GM12878 (cell line): ENCODE results near the gene SPRR3. TPM values are rescaled to one million over a fixed set of nuclear protein-coding genes. Genes with fewer than 3 reads are reported as not detected.

Experiments used
- ATAC-seq: fragments of 200-7000 bp; cut with Tn5 transposase; 3 replicates; pipeline ENCODE4 v1.9.1; 2020; ENCODE audit warnings: mild to moderate bottlenecking, moderate library complexity
- BruUV-seq: library from RNA; stranded (reverse); fragments of 400-500 nt; replicated peaks from 2 replicates; lab custom pipeline; 2021; lab: Mats Ljungman, UMichigan
- CTCF ChIA-PET: fragments of 300-600 bp; sonication (Branson Sonifier 250); formaldehyde crosslinking; extraction: SDS; loops from one replicate; lab custom pipeline; 2021; ENCODE audit warnings: inconsistent platforms; lab: Yijun Ruan, JAX
- POLR2A ChIA-PET: fragments of 350-600 bp; formaldehyde crosslinking; extraction: SDS; loops from one replicate; lab custom pipeline; 2021; ENCODE audit warnings: inconsistent platforms; lab: Charles Lee
- RAD21 ChIA-PET: fragments of 300-600 bp; sonication (Branson Sonifier 250); formaldehyde crosslinking; loops from one replicate; lab custom pipeline; 2023; ENCODE audit warnings: antibody characterized with exemption; ENCODE audit not compliant: unreplicated experiment; lab: Charles Lee
- SMC1A ChIA-PET: fragments of 300-600 bp; sonication (Branson Sonifier 250); formaldehyde crosslinking; loops from one replicate; lab custom pipeline; 2023; ENCODE audit not compliant: unreplicated experiment, uncharacterized antibody; lab: Charles Lee
- DNase-seq: peaks from one replicate; pipeline ENCODE4 v3.0.0-alpha.2; 2011; ENCODE audit warnings: low read depth, low spot score
- FAIRE-seq: peaks from 3 replicates; lab custom pipeline; 2011; peaks lifted over from hg19 to GRCh38; lab: Jason Lieb, UNC
- H2AFZ ChIP-seq: 2 replicates; pipeline ENCODE4 v1.6.0; 2011; ENCODE audit warnings: low read depth, low read length, control low read depth; ENCODE audit not compliant: control insufficient read depth
- H3K27ac ChIP-seq: 2 replicates; pipeline ENCODE4 v1.5.1; 2011; ENCODE audit warnings: control low read depth; ENCODE audit not compliant: control insufficient read depth, insufficient read depth
- H3K27me3 ChIP-seq, 2 experiments: replicated peaks in 1 of 2; 2 replicates each; pipeline versions ENCODE4 v1.6.0 to v1.6.1; 2011; ENCODE audit warnings: low read length in 1 of 2; ENCODE audit not compliant: control insufficient read depth in 2 of 2, insufficient read depth in 2 of 2
- H3K36me3 ChIP-seq, 2 experiments: 2 replicates each; pipeline ENCODE4 v1.5.1; 2011; ENCODE audit warnings: low read length in 1 of 2; ENCODE audit not compliant: control insufficient read depth in 2 of 2, insufficient read depth in 2 of 2
- H3K4me1 ChIP-seq: 2 replicates; pipeline ENCODE4 v1.6.1; 2011; ENCODE audit warnings: mild to moderate bottlenecking, low read length, moderate library complexity, mixed read lengths; ENCODE audit not compliant: control insufficient read depth, insufficient read depth
- H3K4me2 ChIP-seq: 2 replicates; pipeline ENCODE4 v1.6.0; 2011; ENCODE audit warnings: control low read depth; ENCODE audit not compliant: control insufficient read depth, insufficient read depth
- H3K4me3 ChIP-seq: fragments of 200-600 bp; sonication (generic); 2 replicates; pipeline ENCODE4 v1.5.1; 2016
- H3K79me2 ChIP-seq: 2 replicates; pipeline ENCODE4 v1.6.0; 2011; ENCODE audit warnings: low read length; ENCODE audit not compliant: control insufficient read depth, insufficient read depth
- H3K9ac ChIP-seq: 2 replicates; pipeline ENCODE4 v1.8.0; 2011; ENCODE audit warnings: low read length, control low read depth, mixed read lengths; ENCODE audit not compliant: control insufficient read depth, insufficient read depth
- H3K9me3 ChIP-seq: replicated peaks from 3 replicates; pipeline ENCODE4 v1.5.1; 2011; ENCODE audit warnings: mild to moderate bottlenecking, low read length; ENCODE audit not compliant: control insufficient read depth, insufficient read depth
- H4K20me1 ChIP-seq: 2 replicates; pipeline ENCODE4 v1.6.0; 2011; ENCODE audit not compliant: control insufficient read depth, insufficient read depth
- ETV6 ChIP-seq, 2 experiments: fragments of 450-650 bp in 1 of 2; IDR thresholded peaks in 1 of 2; conservative IDR thresholded peaks in 1 of 2; 2 replicates each; pipeline ENCODE4 v1.6.1; 2014; ENCODE audit warnings: antibody characterized with exemption in 1 of 2, borderline replicate concordance in 1 of 2, low read depth in 1 of 2, mild to moderate bottlenecking in 1 of 2, moderate library complexity in 1 of 2
- HDAC6 ChIP-seq: fragments of 200-600 bp; sonication (generic); IDR thresholded peaks from one replicate; pipeline ENCODE4 v1.8.0; 2017; ENCODE audit warnings: antibody characterized with exemption; ENCODE audit not compliant: unreplicated experiment
- HDGF ChIP-seq: fragments of 450-650 bp; IDR thresholded peaks from 2 replicates; pipeline ENCODE4 v1.6.1; 2016; ENCODE audit warnings: antibody characterized with exemption
- SRF ChIP-seq, 2 experiments: IDR thresholded peaks; 2 replicates each; pipeline ENCODE4 v1.6.1; 2011; ENCODE audit warnings: low read depth in 2 of 2, low read length in 2 of 2, mild to moderate bottlenecking in 1 of 2, moderate library complexity in 1 of 2
- ZNF592 ChIP-seq: fragments of 450-650 bp; IDR thresholded peaks from 2 replicates; pipeline ENCODE4 v1.6.1; 2017; ENCODE audit warnings: mild to moderate bottlenecking, moderate library complexity
- WGBS: methylation state at CpG from one replicate; pipeline ENCODE4 v1.1.6; 2016; ENCODE audit warnings: low lambda C conversion rate; ENCODE audit not compliant: insufficient replicate concordance, insufficient coverage; ENCODE audit errors: missing lambda C conversion rate; 5-methylcytosine and 5-hydroxymethylcytosine counted together
- in situ Hi-C: fragments of 300-500 bp; cut with MboI; formaldehyde crosslinking; loops from 9 replicates; pipeline ENCODE4 v1.14.3; 2018; ENCODE audit warnings: mixed read lengths
- intact Hi-C: fragments of 100-400 bp; cut with micrococcal nuclease; formaldehyde crosslinking; loops from one replicate; pipeline ENCODE4 v1.14.2; 2022; ENCODE audit not compliant: unreplicated experiment
- polyA plus RNA-seq, 11 experiments: library from polyadenylated mRNA; depleted of rRNA in 4 of 11; unstranded in 6 of 11; stranded (reverse) in 5 of 11; fragments of >200 nt; fragmentation: Nextera tagmentation in 4 of 11; fragmentation: Illumina TruSeq in 1 of 11; extraction: Ambion mirVana in 4 of 11; extraction: Trizol in 1 of 11; gene quantifications; 1 replicate in 1 of 11; 2 replicates in 10 of 11; pipeline versions ENCODE4 v1.2.1 to v1.2.3, GENCODE V29; 2011 to 2016; ENCODE audit warnings: inconsistent platforms in 2 of 11, missing spikeins in 2 of 11, low read depth in 1 of 11
- total RNA-seq, 4 experiments: library from RNA; depleted of rRNA in 3 of 4; stranded (reverse); fragments of >200 nt in 3 of 4; fragmentation: Illumina TruSeq in 1 of 4; extraction: Trizol in 1 of 4; gene quantifications; 2 replicates each; pipeline versions ENCODE4 v1.2.1 to v1.2.3, GENCODE V29; 2013 to 2021
- TF ChIP-seq, protein P1 (sequence below): IDR thresholded peaks from 2 replicates; pipeline ENCODE4 v1.6.1; 2012; ENCODE audit warnings: low read depth, low read length, improper control_type of control experiment

Gene SPRR3
- total and polyA plus RNA-seq, 10 of the 15 experiments (the other 5 are each of a cell fraction or from before 2014, with no cell fraction given), result not detected

DNA sequence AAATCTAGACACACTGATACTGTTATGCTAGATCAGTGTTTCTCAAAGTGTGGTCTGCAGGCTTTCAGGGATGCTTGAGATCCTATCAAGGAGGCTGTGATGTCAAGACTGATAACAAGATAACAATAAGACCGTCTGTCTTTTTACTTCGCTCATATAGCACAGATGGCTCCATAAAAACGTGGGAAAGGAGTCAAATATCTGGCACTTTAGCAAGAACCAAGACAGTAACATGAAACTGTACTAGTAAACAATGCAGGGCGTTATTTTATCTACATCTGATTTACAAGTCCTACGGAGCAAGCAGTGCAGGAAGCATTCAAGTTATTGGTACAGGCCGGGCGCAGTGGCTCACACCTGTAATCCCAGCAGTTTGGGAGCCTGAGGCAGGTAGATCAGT, 3.6 kb upstream of the SPRR3 start:
- H3K27me3 ChIP-seq, result no peaks in the 10 kb centered on the region; a peak in 1 of 4 replicates
- in situ Hi-C loops, result no loop called here
- H3K36me3 ChIP-seq, result no peaks in the 10 kb centered on the region
- POLR2A ChIA-PET, result no interaction called here
- RAD21 ChIA-PET, result no interaction called here
- no peak overlapping the region for H2AFZ ChIP-seq
- CTCF ChIA-PET, result no interaction called here
- DNase-seq, result no peak
- no peak for TF ChIP-seq ETV6 (conservative IDR thresholded peaks at IDR 0.05 in 1 of 2, IDR thresholded peaks at IDR 0.05 in 1 of 2; ENCODE audit: borderline replicate concordance in 1 of 2, low read depth in 1 of 2)
- no peak for TF ChIP-seq HDAC6
- TF ChIP-seq SRF (IDR thresholded peaks at IDR 0.05; ENCODE audit: low read depth in 2 of 2, low read length in 2 of 2), result no peak
- no peak for TF ChIP-seq ZNF592
- TF ChIP-seq, protein P1, sequence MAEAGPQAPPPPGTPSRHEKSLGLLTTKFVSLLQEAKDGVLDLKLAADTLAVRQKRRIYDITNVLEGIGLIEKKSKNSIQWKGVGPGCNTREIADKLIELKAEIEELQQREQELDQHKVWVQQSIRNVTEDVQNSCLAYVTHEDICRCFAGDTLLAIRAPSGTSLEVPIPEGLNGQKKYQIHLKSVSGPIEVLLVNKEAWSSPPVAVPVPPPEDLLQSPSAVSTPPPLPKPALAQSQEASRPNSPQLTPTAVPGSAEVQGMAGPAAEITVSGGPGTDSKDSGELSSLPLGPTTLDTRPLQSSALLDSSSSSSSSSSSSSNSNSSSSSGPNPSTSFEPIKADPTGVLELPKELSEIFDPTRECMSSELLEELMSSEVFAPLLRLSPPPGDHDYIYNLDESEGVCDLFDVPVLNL, result no peak
- no peak for TF ChIP-seq HDGF
- SMC1A ChIA-PET, result no interaction called here
- 20% methylated on average over 7 of the region's 7 CpGs for WGBS
- H3K4me1 ChIP-seq, result no peaks in the 10 kb centered on the region
- no peak overlapping the region for H3K4me2 ChIP-seq
- no peak for ATAC-seq
- no peak for FAIRE-seq
- no peak overlapping the region for H3K27ac ChIP-seq
- H4K20me1 ChIP-seq, result no peaks in the 10 kb centered on the region
- intact Hi-C loops, result no loop called here
- H3K9ac ChIP-seq, result no peak overlapping the region
- H3K4me3 ChIP-seq, result no peak overlapping the region
- H3K79me2 ChIP-seq, result no peaks in the 10 kb centered on the region
- H3K9me3 ChIP-seq, result no peaks in the 10 kb centered on the region
- no TSS peak for BruUV-seq
